GM11168 (cell line): ENCODE measurements around the gene LRRC61.
"Not testable (repeated sequence)": the region's sequence is repeated elsewhere in the genome, so short reads cannot be mapped to it uniquely, and the experiment has no call there.

Source experiments
- in situ Hi-C: fragments of 300-500 bp; cut with MboI; formaldehyde crosslinking; loops from one replicate; pipeline ENCODE4 v1.12.0; 2022; ENCODE audit warnings: low sequenced_read_pairs; ENCODE audit not compliant: unreplicated experiment

LRRC61 gene

GRCh38 chr7:150307129-150307528 is 16.0 kb upstream of the LRRC61 start:
- in situ Hi-C loops: no loop called here

DNA sequence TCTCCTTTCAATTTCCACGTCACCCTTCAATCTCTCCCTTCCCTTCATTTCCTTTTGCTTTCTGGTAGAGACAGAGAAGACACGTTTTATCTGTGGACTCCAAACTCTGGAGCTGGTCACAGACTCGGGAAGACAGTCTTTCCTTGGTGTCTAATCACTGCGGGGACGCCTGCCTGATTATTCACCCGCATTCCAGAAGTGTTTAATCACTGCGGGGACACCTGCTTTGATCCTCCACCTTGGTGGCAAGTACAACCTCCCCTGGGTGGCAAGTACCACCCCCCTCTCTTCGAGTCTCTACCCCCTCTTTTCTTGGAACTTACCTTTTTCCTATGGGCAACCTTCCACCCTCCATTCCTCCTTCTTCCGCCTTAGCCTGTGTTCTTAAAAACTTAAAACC is 15.3 kb upstream of the LRRC61 start:
- in situ Hi-C loops: no loop called here

GRCh38 chr7:150308575-150308974 is 14.6 kb upstream of the LRRC61 start:
- in situ Hi-C loops: no loop called here

- in situ Hi-C loops: no loop called here
These were observed 12.0 kb upstream of the LRRC61 start for GRCh38 chr7:150311146-150311545.

GRCh38 chr7:150311711-150312110 is 11.4 kb upstream of the LRRC61 start:
- in situ Hi-C loops: no loop called here

- in situ Hi-C loops: not testable (repeated sequence)
These were observed 10.3 kb upstream of the LRRC61 start for GRCh38 chr7:150312649-150313366.

DNA sequence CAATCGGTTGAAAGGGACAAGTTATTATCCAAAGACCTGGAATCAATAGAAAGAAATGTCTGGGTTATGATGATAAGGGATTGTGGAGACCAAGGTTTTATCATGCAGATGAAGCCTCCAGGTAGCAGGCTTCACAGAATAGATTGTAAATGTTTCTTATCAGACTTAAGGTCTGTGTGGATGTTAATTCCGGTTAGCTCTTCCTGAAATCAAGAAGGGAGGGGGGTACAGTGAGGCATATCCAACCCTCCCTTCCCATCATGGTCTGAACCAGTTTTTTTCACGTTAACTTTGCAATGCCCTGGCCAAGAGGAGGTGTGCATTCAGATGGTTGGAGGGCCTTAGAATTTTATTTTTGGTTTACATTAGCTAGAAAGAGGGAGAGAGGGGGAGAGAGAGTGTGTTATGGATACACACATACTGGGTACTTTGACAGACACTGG is 9.8 kb upstream of the LRRC61 start:
- in situ Hi-C loops: no loop called here

DNA sequence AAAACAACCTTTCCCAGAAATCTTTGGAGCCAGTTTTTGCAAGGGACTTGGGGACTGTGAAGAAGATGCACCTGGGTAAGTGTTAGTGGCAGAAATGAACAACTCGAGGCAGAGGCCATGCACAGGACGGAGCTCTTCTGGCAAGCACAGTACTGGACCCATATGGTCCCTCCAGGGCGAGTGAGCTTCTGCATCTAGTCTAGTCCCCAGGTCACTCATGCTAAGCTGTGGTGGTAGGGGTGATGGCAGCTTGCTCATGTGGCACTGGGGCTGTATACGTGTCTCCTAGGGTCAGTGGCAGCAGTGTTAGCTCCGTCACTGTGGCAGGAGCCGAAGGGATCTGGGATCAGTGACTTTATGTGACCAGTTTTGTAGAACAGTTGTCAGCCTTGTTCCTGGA is 9.3 kb upstream of the LRRC61 start:
- in situ Hi-C loops: no loop called here

GRCh38 chr7:150314639-150315239 is 8.4 kb upstream of the LRRC61 start:
- in situ Hi-C loops: no loop called here

- in situ Hi-C loops: not testable (repeated sequence)
These were observed 6.2 kb upstream of the LRRC61 start for GRCh38 chr7:150316987-150317386.

GRCh38 chr7:150317748-150318444 is 5.3 kb upstream of the LRRC61 start:
- in situ Hi-C loops: no loop called here

DNA sequence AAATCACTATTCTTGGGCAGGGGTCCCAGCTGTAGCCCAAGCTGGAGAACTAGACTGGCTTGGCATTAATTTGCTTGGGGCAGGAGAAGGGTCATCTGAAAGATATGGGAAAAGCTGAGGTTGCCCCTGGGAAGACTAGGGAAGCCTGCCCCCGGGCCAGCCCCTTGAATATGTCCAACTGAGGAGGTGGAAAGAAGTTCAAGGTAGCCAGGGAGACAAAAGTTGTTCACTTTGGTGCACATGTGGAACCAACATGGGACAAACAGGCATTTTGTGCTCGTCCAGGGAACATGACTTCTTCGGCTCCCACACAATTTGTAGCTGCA is 1.4 kb upstream of the LRRC61 start:
- in situ Hi-C loops: no loop called here

DNA sequence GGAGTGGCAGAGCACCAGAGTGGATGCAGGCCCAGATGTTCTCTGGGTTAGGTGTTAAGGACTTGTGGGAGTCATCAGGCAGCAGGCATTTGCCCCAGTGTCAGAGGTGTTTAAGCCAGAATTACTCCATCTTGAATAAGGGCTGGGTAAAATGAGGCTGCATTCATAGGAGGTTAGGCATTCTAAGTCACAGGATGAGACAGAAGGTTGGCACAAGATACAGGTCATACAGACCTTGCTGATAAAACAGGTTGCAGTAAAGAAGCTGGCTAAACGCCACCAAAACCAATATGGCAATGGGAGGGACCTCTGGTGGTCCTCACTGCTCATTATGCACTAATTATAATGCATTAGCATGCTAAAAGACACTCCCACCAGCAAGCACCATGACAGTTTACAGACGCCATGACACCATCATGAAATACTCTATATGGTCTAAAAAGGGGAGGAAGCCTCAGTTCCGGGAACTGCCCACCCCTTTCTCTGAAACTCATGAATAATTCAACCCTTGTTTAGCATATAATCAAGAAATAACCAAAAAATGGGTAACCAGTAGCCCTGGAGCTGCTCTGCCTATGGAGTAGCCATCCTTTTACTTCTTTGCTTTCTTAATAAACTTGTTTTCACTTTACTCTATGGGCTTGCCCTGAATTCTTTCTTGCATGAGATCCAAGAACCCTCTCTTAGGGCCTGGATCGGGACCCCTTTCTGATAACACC is 882 bp upstream of the LRRC61 start:
- in situ Hi-C loops: no loop called here

GRCh38 chr7:150323682-150324372 is 672 bp downstream of the LRRC61 start:
- in situ Hi-C loops: no loop called here

- in situ Hi-C loops: no loop called here
These were observed 1.3 kb downstream of the LRRC61 start for GRCh38 chr7:150324373-150324961.

DNA sequence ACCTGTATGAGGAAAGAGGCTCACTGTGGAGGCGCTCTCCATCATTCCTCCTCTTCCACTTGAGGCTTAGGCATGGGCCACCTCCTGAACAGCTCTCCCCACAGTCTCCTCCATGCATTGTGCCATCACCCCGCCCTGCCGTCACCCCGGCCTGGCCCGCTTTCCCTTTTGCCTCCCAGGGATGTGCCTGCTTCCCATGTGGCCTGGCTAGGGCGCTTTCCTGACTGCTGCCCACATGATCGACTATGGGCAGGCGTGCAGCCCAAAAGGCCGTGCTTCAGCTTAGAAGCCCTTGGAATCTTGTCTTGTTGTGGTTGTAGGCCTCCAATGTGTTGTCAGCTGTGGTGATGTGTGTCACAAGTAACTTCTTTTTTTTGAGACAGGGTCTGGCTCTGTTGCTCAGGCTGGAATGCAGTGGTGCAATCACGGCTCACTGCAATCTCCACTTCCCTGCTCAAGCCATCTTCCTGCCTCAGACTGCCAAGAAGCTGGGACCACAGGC is 2.0 kb downstream of the LRRC61 start:
- in situ Hi-C loops: no loop called here

DNA sequence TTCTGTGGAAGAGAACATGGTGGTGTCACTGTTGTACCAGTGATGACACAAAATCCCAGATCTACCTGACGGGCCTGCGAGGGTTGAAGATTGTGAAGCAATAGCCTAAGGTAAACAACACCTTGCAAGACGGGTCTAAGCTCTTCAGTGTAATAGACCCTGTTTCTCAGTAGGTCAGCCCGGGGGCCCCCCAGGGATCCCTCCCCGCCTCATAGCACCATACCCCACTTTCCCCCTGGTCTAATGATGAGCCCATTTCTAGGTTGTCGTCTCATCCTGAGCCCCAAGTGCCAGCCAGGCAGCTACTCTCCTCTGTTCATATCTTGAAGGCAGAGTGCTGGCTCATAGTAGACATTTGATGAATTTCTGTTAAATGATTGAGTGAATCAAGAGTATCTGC is 2.7 kb downstream of the LRRC61 start:
- in situ Hi-C loops: no loop called here

DNA sequence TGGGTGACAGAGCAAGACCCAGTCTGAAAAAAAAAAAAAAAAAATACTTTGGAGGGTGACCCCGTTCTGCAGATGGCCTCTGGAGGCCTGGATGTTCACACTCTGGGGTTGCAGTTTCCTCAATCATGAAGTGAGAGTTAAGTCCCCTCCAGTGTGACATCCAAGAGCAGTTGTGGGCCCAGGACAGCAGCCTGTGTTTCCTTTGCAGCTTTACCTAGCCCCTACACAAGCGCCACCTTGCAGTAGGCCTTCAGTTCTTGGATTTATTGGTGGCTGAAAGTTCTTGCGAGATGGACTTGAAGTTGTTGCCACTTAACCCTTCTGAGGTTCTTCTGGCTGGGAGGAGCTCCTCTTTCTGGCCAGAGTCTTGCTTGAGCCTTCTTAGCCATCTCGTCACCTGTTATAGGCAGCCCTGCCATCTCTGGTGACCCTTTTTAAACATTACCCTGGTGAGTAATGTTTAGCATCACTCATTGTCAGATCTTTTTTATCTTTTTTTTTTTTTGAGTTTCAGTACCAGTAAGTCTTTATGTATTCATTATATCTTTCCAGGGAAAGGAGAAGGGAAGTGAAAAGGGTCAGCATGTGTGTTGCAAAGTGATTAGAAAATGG is 3.6 kb downstream of the LRRC61 start:
- in situ Hi-C loops: no loop called here

GRCh38 chr7:150327308-150327707 is 4.2 kb downstream of the LRRC61 start:
- in situ Hi-C loops: no loop called here
